Stimulated activated CD8-positive, alpha-beta memory T cell treated with anti-CD3 and anti-CD28 coated beads, Interleukin-2, amount 100 ng/mL, for 48 hours (primary cell): Measurements from ENCODE around the gene C16orf82.
"Not testable (repeated sequence)": the region's sequence is repeated elsewhere in the genome, so short reads cannot be mapped to it uniquely, and the experiment has no call there.

Experiments used
- DNase-seq, 2 donors: peaks; one replicate each; pipeline ENCODE4 v3.0.0-alpha.2; 2020; ENCODE audit warnings: low read depth in 2 of 2

Gene C16orf82

GRCh38 chr16:27066668-27067537, at the start of gene C16orf82:
Gene C16orf82, plus strand, starts transcription at chr16:27066927.
- no peak for DNase-seq

GRCh38 chr16:27020031-27020430, 46.7 kb upstream of the C16orf82 start:
- no peak for DNase-seq

GRCh38 chr16:27024010-27024409, 42.7 kb upstream of the C16orf82 start:
- DNase-seq, result no peak

- DNase-seq, result no peak
Observed at GRCh38 chr16:27025581-27025980, 41.1 kb upstream of the C16orf82 start.

- DNase-seq, result no peak
Observed at GRCh38 chr16:27027971-27028370, 38.8 kb upstream of the C16orf82 start.

- no peak for DNase-seq
Observed at GRCh38 chr16:27028591-27029110, 38.1 kb upstream of the C16orf82 start.

- no peak for DNase-seq
Observed at GRCh38 chr16:27029525-27029924, 37.2 kb upstream of the C16orf82 start.

- DNase-seq, result no peak
Observed at GRCh38 chr16:27033281-27033979, 33.3 kb upstream of the C16orf82 start.

GRCh38 chr16:27040732-27041131, 26.0 kb upstream of the C16orf82 start:
- no peak for DNase-seq

- no peak for DNase-seq
Observed at GRCh38 chr16:27046958-27047518, 19.7 kb upstream of the C16orf82 start.

- no peak for DNase-seq
Observed at GRCh38 chr16:27048316-27048715, 18.4 kb upstream of the C16orf82 start.

GRCh38 chr16:27049117-27049516, 17.6 kb upstream of the C16orf82 start:
- no peak for DNase-seq

- DNase-seq, result no peak
Observed at GRCh38 chr16:27052007-27052406, 14.7 kb upstream of the C16orf82 start.

GRCh38 chr16:27053996-27054395, 12.7 kb upstream of the C16orf82 start:
- DNase-seq, result no peak

- DNase-seq, result no peak
Observed at GRCh38 chr16:27058299-27058698, 8.4 kb upstream of the C16orf82 start.

GRCh38 chr16:27070776-27071175, 4.0 kb downstream of the C16orf82 start:
- no peak for DNase-seq

- no peak for DNase-seq
Observed at GRCh38 chr16:27073733-27074132, 7.0 kb downstream of the C16orf82 start.

- DNase-seq, result no peak
Observed at GRCh38 chr16:27080895-27081294, 14.2 kb downstream of the C16orf82 start.

GRCh38 chr16:27083861-27084261, 17.1 kb downstream of the C16orf82 start:
- no peak for DNase-seq

- no peak for DNase-seq
Observed at GRCh38 chr16:27084307-27085028, 17.7 kb downstream of the C16orf82 start.

GRCh38 chr16:27085182-27085581, 18.5 kb downstream of the C16orf82 start:
- no peak for DNase-seq

GRCh38 chr16:27086031-27086430, 19.3 kb downstream of the C16orf82 start:
- DNase-seq, result not testable (repeated sequence)
